Trophoblast cell (in vitro differentiated cells and primary cell): ENCODE measurements around the gene MLLT10.
A peak's percentile ranks its signal among the peaks of the same experiment; 100 is the strongest.

Experiments used
- DNase-seq, 2 donors: peaks; one replicate each; pipeline ENCODE4 v3.0.0-alpha.2; 2016
- H2AFZ ChIP-seq: 2 replicates; pipeline ENCODE4 v1.6.1; 2013; ENCODE audit warnings: low read length, moderate library complexity, mild to moderate bottlenecking; ENCODE audit not compliant: insufficient read depth, poor library complexity
- H2AK5ac ChIP-seq: 2 replicates; pipeline ENCODE4 v1.6.1; 2013; ENCODE audit warnings: mild to moderate bottlenecking, low read length
- H2BK120ac ChIP-seq: 2 replicates; pipeline ENCODE4 v1.6.1; 2013; ENCODE audit warnings: low read length, mild to moderate bottlenecking, moderate library complexity; ENCODE audit not compliant: insufficient read depth, poor library complexity
- H2BK12ac ChIP-seq: 2 replicates; pipeline ENCODE4 v1.6.1; 2013; ENCODE audit warnings: mild to moderate bottlenecking, low read length, moderate library complexity
- H2BK5ac ChIP-seq: 2 replicates; pipeline ENCODE4 v1.6.1; 2013; ENCODE audit warnings: low read length, low read depth, moderate library complexity, mild to moderate bottlenecking; ENCODE audit not compliant: poor library complexity
- H3K14ac ChIP-seq: 2 replicates; pipeline ENCODE4 v1.6.1; 2013; ENCODE audit warnings: mild to moderate bottlenecking, low read length
- H3K18ac ChIP-seq: 2 replicates; pipeline ENCODE4 v1.6.1; 2013; ENCODE audit warnings: mild to moderate bottlenecking, low read length
- H3K23ac ChIP-seq: 2 replicates; pipeline ENCODE4 v1.6.1; 2013; ENCODE audit warnings: low read length
- H3K27ac ChIP-seq: 2 replicates; pipeline ENCODE4 v1.5.1; 2013; ENCODE audit warnings: low read depth, mild to moderate bottlenecking, inconsistent platforms, low read length, moderate library complexity
- H3K27me3 ChIP-seq: 2 replicates; pipeline ENCODE4 v1.6.1; 2013; ENCODE audit warnings: inconsistent platforms, mild to moderate bottlenecking, low read length, moderate library complexity; ENCODE audit not compliant: insufficient read depth
- H3K36me3 ChIP-seq, 2 experiments: 1 replicate in 1 of 2; 2 replicates in 1 of 2; pipeline ENCODE4 v1.6.1; 2013; ENCODE audit warnings: low read length in 2 of 2, mild to moderate bottlenecking in 2 of 2, moderate library complexity in 1 of 2; ENCODE audit not compliant: insufficient read depth in 2 of 2, control insufficient read depth in 1 of 2
- H3K4ac ChIP-seq: 2 replicates; pipeline ENCODE4 v1.6.1; 2013; ENCODE audit warnings: low read depth, mild to moderate bottlenecking, low read length, moderate library complexity
- H3K4me1 ChIP-seq, 2 experiments: 1 replicate in 1 of 2; 2 replicates in 1 of 2; pipeline ENCODE4 v1.6.1; 2013; ENCODE audit warnings: low read length in 2 of 2, mild to moderate bottlenecking in 2 of 2, moderate library complexity in 1 of 2; ENCODE audit not compliant: insufficient read depth in 2 of 2, control insufficient read depth in 1 of 2
- H3K4me2 ChIP-seq: 2 replicates; pipeline ENCODE4 v1.6.1; 2013; ENCODE audit warnings: inconsistent platforms, mild to moderate bottlenecking, low read length, moderate library complexity
- H3K4me3 ChIP-seq: 2 replicates; pipeline ENCODE4 v1.5.1; 2013; ENCODE audit warnings: mild to moderate bottlenecking, low read depth, low read length, inconsistent platforms
- H3K79me1 ChIP-seq: one replicate; pipeline ENCODE4 v1.6.1; 2013; ENCODE audit warnings: low read length
- H3K79me2 ChIP-seq: 2 replicates; pipeline ENCODE4 v1.6.1; 2013; ENCODE audit warnings: low read length, mild to moderate bottlenecking; ENCODE audit not compliant: control insufficient read depth, insufficient read depth, poor library complexity
- H3K9ac ChIP-seq: 2 replicates; pipeline ENCODE4 v1.6.1; 2013; ENCODE audit warnings: mild to moderate bottlenecking, low read length
- H3K9me3 ChIP-seq: 2 replicates; pipeline ENCODE4 v1.6.1; 2013; ENCODE audit warnings: low read depth, mild to moderate bottlenecking, control low read depth, inconsistent platforms, low read length; ENCODE audit not compliant: insufficient read depth
- H4K12ac ChIP-seq: 2 replicates; pipeline ENCODE4 v1.6.1; 2013; ENCODE audit warnings: low read depth, mild to moderate bottlenecking, low read length, moderate library complexity
- H4K8ac ChIP-seq: 2 replicates; pipeline ENCODE4 v1.6.1; 2013; ENCODE audit warnings: low read depth, mild to moderate bottlenecking, low read length, moderate library complexity
- H4K91ac ChIP-seq: one replicate; pipeline ENCODE4 v1.6.1; 2013; ENCODE audit warnings: low read depth, mild to moderate bottlenecking, low read length, moderate library complexity
- whole genome bisulfite sequencing: extraction: QIAGEN DNeasy Blood & Tissue Kit; methylation state at CpG from one replicate; pipeline ENCODE4 v1.1.7; 2013; ENCODE audit warnings: missing lambda C conversion rate; ENCODE audit not compliant: insufficient read length, insufficient coverage; ENCODE audit errors: extremely low coverage; 5-methylcytosine and 5-hydroxymethylcytosine counted together

MLLT10 gene

GRCh38 chr10:21732067-21732772 lies 198.2 kb downstream of the MLLT10 start:
- no peaks in the 10 kb centered on the region for H3K79me2 ChIP-seq
- H3K79me1 ChIP-seq = peaks cover 2% of the 10 kb centered on the region
- peaks cover 10 to 21% of the 10 kb centered on the region in 2 experiments for H3K36me3 ChIP-seq
- no peak overlapping the region for H3K18ac ChIP-seq
- no peak overlapping the region for H3K27ac ChIP-seq
- no peaks in the 10 kb centered on the region for H3K9me3 ChIP-seq
- no peak overlapping the region for H2BK5ac ChIP-seq
- no peak overlapping the region for H2BK120ac ChIP-seq
- H3K4ac ChIP-seq = no peak overlapping the region
- H2AK5ac ChIP-seq = no peak overlapping the region
- no peak overlapping the region for H3K14ac ChIP-seq
- no CpG with 5 or more reads among the region's 10 CpGs for WGBS
- H4K8ac ChIP-seq = no peak overlapping the region
- no peak overlapping the region for H4K12ac ChIP-seq
- no peak overlapping the region for H3K9ac ChIP-seq
- H4K91ac ChIP-seq = no peak overlapping the region
- peaks cover 0 to 3% of the 10 kb centered on the region in 2 experiments for H3K4me1 ChIP-seq
- no peak overlapping the region for H3K4me2 ChIP-seq
- no peak overlapping the region for H2AFZ ChIP-seq
- no peak overlapping the region for H3K4me3 ChIP-seq
- no peaks in the 10 kb centered on the region for H3K27me3 ChIP-seq
- peak; percentile 54 to 72 for DNase-seq
- no peak overlapping the region for H3K23ac ChIP-seq
- H2BK12ac ChIP-seq = no peak overlapping the region

DNA sequence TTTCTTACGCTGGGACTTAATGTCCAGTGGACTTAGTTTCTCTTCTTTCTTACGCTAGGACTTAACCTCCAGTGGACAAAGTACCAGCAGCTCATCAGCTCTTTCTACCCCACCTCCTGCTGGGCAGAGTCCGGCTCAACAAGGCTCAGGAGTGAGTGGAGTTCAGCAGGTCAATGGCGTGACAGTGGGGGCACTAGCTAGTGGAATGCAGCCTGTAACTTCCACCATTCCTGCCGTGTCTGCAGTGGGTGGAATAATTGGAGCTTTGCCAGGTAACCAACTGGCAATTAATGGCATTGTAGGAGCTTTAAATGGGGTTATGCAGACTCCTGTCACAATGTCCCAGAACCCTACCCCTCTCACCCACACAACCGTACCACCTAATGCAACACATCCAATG lies 199.7 kb downstream of the MLLT10 start:
- H3K27ac ChIP-seq = no peak overlapping the region

DNA sequence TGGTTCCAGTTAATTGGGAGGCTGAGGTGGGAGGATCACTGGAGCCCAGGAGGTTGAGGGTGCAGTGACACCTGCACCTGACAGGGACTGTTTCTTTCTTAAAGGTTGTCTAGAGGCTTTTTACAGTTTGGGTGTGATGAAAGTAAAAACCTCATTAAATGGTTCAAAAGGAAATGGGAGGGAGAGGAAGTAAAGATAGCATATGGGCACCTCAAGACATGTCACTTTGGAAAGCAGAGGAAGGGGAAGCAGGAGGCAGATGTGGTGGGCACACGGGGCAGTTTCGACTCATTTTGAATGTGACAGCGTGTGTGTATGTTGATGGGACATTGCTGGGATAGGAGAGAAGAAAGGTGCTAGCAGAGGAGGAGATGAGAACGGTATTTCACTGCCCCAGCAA lies 203.1 kb downstream of the MLLT10 start:
- no peak overlapping the region for H2BK120ac ChIP-seq
- no peaks in the 10 kb centered on the region for H3K4me1 ChIP-seq
- DNase-seq = no peak
- no peak overlapping the region for H2AFZ ChIP-seq
- H4K91ac ChIP-seq = no peak overlapping the region
- no peak overlapping the region for H3K27ac ChIP-seq
- no peak overlapping the region for H3K14ac ChIP-seq
- H2BK12ac ChIP-seq = no peak overlapping the region
- no peak overlapping the region for H2BK5ac ChIP-seq
- H2AK5ac ChIP-seq = no peak overlapping the region
- H3K18ac ChIP-seq = no peak overlapping the region
- no peaks in the 10 kb centered on the region for H3K79me2 ChIP-seq
- no peak overlapping the region for H3K4me2 ChIP-seq
- no peak overlapping the region for H4K12ac ChIP-seq
- no peak overlapping the region for H3K9ac ChIP-seq
- no peak overlapping the region for H4K8ac ChIP-seq
- H3K4ac ChIP-seq = no peak overlapping the region
- H3K36me3 ChIP-seq = peaks cover 14 to 32% of the 10 kb centered on the region in 2 experiments
- no CpG with 5 or more reads among the region's 4 CpGs for WGBS
- H3K27me3 ChIP-seq = no peaks in the 10 kb centered on the region
- H3K23ac ChIP-seq = no peak overlapping the region
- H3K79me1 ChIP-seq = no peaks in the 10 kb centered on the region
- H3K4me3 ChIP-seq = no peak overlapping the region
- H3K9me3 ChIP-seq = no peaks in the 10 kb centered on the region

More for the DNA sequence above, 199.7 kb downstream of the MLLT10 start:
- Histone ChIP-seq H3K23ac (no peak overlapping the region), H2AFZ (no peak overlapping the region), H3K4me3 (no peak overlapping the region), H2BK12ac (no peak overlapping the region), H3K9me3 (no peaks in the 10 kb centered on the region), H3K4me2 (no peak overlapping the region), H4K8ac (no peak overlapping the region), H3K4me1 (no peaks in the 10 kb centered on the region), H3K9ac (no peak overlapping the region), H4K12ac (no peak overlapping the region), H4K91ac (no peak overlapping the region), H3K79me2 (no peaks in the 10 kb centered on the region), H2BK5ac (no peak overlapping the region), H3K79me1 (no peaks in the 10 kb centered on the region), H3K36me3 (peaks cover 10 to 27% of the 10 kb centered on the region in 2 experiments), H3K18ac (no peak overlapping the region), H3K14ac (no peak overlapping the region), H3K4ac (no peak overlapping the region), H3K27me3 (no peaks in the 10 kb centered on the region), H2AK5ac (no peak overlapping the region), H2BK120ac (no peak overlapping the region)
- no peak for DNase-seq
- WGBS = no CpG with 5 or more reads among the region's 6 CpGs

DNA sequence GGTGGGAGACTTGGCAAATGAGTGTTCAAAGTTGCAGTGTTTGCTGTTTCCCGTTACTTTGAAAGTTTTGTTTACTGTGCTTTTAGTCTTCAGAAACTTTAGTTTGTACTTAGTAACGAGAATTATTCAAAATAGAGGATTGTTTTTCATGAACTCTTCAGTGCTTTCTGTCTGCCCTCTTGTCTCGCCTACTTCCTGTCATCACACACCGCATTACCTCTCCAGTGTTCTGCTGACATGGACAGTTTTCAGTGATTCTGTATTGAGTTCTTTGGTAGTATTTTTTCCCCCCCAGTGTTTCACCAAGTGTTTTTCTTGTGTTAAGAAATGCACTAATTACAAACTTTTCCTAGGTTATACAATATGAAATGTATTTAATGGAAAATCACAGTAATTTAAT lies 207.0 kb downstream of the MLLT10 start:
- DNase-seq = no peak
- H3K4me2 ChIP-seq = no peak overlapping the region
- no CpG with 5 or more reads among the region's 4 CpGs for WGBS

More for the DNA sequence above, 207.0 kb downstream of the MLLT10 start:
- H3K4me1 ChIP-seq = peaks cover 0 to 5% of the 10 kb centered on the region in 2 experiments
- no peak overlapping the region for H2AK5ac ChIP-seq
- no peak overlapping the region for H2BK5ac ChIP-seq
- H2AFZ ChIP-seq = no peak overlapping the region
- no peak overlapping the region for H3K23ac ChIP-seq
- no peak overlapping the region for H4K12ac ChIP-seq
- H3K9me3 ChIP-seq = no peaks in the 10 kb centered on the region
- H4K8ac ChIP-seq = no peak overlapping the region
- H3K4me3 ChIP-seq = no peak overlapping the region
- H3K27ac ChIP-seq = peak overlapping the region; percentile 68
- no peak overlapping the region for H3K18ac ChIP-seq
- no peak overlapping the region for H4K91ac ChIP-seq
- no peaks in the 10 kb centered on the region for H3K27me3 ChIP-seq
- H3K36me3 ChIP-seq = peaks cover 17 to 41% of the 10 kb centered on the region in 2 experiments
- H3K79me2 ChIP-seq = no peaks in the 10 kb centered on the region
- peaks cover 2% of the 10 kb centered on the region for H3K79me1 ChIP-seq
- H3K9ac ChIP-seq = no peak overlapping the region
- H2BK120ac ChIP-seq = no peak overlapping the region
- H3K4ac ChIP-seq = no peak overlapping the region
- H3K14ac ChIP-seq = no peak overlapping the region
- H2BK12ac ChIP-seq = no peak overlapping the region
